Measurements from ENCODE around the gene OTUB2.

OTUB2 gene

DNA sequence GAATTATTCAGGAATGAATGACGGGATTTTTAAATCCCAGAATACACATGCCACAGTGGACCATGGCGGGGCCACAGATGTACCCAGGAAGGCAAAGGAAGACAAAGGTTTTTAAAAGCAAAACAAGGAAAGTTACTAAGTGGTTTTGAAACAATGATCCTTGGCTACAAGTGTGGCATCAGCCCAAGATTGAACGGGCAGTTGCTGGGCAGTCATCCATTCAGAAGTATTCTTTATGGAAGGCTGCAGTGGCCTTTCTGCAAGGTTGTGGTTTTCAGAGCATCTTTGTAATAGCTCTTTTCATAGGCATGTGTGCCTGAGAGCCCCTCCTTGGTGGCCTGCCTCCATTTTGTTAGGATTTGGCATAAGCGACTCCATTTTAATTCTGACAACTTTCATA, 71.0 kb downstream of the OTUB2 start:
- in situ Hi-C loops (cut with MboI; ENCODE audit: low sequenced_read_pairs), result no loop called here
